HG03521 (cell line): ENCODE data around the gene SHH.

Experiments used
- ATAC-seq: cut with Tn5 transposase; IDR thresholded peaks from one replicate; pipeline ENCODE4 v1.9.1; 2021; ENCODE audit warnings: mild to moderate bottlenecking, moderate library complexity; ENCODE audit not compliant: unreplicated experiment

The SHH gene

DNA sequence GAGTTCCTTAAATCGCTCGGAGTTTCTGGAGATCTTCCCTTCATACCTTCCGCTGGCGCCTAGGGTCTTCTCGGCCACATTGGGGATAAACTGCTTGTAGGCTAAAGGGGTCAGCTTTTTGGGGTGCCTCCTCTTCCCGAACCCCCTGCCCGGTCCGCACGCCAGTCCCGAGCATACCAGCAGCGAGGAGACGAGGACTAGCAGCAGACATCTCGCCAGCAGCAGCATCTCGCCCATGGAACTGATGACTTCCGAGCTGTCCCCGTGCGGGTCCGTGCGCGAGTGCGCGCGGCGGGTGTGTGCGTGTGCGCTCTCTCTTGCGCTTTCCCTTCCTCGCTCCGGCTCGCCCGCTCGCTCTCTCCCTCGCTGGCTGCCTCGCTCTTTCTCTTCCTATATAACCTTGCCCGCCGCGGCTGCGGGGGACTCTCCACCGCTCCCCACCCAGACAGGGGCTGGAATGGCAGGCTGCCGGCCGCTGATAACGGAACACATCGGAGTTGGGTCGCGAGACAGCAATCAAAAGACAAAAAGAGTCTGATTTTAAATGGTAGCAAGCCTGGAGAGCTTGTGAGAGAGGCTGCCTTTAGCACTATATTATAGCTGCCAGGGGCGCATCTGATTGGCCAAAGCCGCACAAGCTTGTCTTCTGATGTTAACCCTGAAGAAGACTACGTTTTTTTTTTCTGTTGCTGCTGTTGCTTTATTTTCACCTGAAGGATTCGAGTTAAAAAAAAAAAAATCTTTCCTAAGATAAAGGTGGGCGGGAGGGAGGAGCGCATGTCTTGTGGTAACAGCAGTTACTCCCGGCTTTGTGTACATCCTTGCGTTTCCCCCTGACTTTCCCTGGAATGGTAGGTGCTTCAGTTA lies at the start of gene SHH:
Gene SHH, minus strand, starts transcription at position 569 of the 867 bp plus-strand sequence. Its CDS starts 341 bp downstream, at position 228.
- ATAC-seq, result no peak

- ATAC-seq, result no peak
Observed at GRCh38 chr7:155861480-155861868, 49.2 kb upstream of the SHH start.

GRCh38 chr7:155860840-155861479 lies 48.7 kb upstream of the SHH start:
- no peak for ATAC-seq

GRCh38 chr7:155860461-155860839 lies 48.2 kb upstream of the SHH start:
- no peak for ATAC-seq

GRCh38 chr7:155858521-155859061 lies 46.3 kb upstream of the SHH start:
- no peak for ATAC-seq

- no peak for ATAC-seq
Observed at GRCh38 chr7:155857141-155857540, 44.9 kb upstream of the SHH start.

DNA sequence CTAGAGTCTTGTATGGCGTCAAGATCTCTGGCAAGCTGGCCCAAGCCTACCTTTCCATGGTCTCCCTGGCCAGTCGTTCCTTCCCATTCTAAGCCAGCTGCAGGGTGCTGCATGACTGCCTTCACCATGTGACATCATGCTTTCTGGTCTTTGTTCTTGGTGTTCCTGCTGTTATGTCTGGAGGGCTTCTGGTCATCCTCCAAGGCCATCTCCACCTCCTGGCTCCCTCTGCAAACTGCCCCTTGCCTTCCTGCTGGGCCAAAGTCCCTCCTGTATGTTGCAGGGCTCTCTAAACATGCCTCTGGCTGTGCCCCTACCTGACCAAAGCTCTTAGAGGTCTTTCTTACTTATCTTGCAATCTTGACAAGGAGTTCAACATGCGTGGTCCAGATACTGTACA lies 44.4 kb upstream of the SHH start:
- ATAC-seq, result no peak

DNA sequence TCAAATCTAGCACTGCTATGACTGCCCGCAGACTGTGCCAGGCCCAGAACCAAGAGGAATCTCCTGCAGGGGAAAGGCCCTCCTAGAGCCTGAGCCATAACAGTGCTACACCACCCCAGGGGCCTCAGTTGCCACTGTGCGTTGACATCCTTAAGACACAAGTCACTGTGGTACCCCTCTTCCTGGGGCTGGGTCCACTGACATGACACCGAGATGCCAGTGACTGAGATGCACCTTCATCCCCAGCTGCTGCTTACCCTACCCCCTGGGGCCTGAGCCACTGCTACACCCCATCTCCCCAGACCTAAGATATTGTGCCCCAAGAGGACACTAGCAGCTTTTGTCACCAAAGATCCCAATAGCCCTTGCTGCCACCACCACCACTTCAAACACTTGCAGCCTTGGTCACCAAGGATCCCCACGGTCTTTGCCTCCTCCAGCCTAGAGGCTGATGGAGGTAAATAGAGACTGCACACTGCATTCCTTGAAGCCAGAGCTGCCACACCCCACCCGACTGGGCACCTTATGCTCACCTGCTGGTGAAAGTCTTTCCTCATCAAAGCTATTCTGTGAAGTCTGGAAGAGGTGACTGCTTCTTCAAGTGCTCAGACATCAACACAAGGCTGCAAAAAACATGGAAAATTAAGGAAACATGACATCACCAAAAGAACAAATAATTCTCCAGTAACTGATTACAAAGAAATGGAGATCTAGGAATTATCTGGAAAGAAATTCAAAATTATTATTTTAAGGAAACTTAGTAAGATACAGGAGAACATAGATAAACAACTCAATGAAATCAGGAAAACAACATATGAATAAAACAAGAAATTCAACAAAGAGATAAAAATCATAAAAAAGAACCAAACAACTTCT lies 40.4 kb upstream of the SHH start:
- no peak for ATAC-seq

GRCh38 chr7:155851892-155852291 lies 39.6 kb upstream of the SHH start:
- no peak for ATAC-seq

GRCh38 chr7:155850766-155851678 lies 38.8 kb upstream of the SHH start:
- no peak for ATAC-seq

GRCh38 chr7:155850001-155850436 lies 37.8 kb upstream of the SHH start:
- no peak for ATAC-seq

GRCh38 chr7:155848691-155849669 lies 36.7 kb upstream of the SHH start:
- no peak for ATAC-seq

DNA sequence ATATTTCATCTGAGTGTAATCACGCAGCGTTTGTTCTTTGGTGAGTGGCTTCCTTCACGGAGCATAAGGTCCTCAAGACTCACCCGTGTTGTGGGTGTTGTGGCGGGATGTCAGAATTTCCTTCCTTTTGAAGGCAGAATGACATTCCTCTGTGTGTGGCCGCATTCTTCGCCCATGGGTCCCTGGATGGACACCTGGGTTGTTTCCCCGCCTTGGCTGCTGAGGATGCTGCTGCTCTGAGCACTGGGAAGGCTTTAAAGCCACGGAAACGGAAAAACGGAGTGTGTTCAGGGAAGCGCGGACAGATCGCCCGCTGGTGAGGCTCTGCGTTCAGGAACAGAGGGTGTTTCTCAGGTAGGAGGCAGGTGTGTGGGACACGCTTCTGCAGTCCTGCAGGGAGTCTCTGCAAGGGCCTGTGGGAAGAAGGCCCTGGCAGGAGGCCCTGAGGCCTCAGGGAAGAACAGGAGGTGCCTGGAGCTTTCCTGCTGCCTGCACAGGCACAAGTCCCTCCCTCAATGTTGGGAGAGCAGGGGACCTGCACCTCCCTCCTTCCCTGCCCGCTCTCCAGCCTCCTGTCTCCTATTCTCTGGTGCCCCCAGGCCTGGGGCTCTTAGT lies 35.7 kb upstream of the SHH start:
- ATAC-seq, result no peak

DNA sequence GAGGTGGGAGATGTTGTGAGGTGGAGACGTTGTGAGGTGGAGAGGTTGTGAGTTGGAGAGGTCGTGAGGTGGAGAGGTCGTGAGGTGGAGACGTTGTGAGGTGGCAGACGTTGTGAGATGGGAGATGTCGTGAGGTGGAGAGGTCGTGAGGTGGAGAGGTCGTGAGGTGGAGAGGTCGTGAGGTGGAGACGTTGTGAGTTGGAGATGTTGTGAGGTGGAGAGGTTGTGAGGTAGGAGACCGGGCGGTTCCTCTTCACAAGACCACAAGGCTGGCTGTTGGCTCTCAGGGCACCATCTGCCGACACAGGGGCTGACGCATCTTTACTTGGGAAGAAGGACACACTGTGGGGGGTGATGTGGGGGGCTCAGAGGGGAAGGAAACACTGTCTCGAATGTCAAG lies 34.7 kb upstream of the SHH start:
- no peak for ATAC-seq

GRCh38 chr7:155846156-155846555 lies 33.9 kb upstream of the SHH start:
- ATAC-seq, result no peak

DNA sequence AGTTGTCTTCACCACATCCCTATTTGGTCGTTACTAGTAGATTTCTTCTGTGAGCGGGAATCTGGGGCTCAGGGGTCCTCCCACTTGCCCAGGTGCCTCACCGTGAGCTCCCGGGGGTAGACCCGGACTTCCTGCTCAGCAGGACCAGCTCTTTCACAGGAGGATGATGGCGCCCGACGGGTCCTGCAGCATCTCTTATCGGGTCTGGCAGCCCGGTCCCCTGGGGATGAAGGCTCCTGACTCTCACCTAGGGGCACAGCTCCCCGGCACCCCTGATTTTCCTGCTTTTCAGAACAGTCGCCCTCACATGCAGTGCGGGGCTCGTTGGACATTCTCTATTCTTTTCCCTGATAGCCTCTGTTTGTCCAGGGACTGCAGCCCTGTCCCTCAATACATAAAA lies 33.0 kb upstream of the SHH start:
- no peak for ATAC-seq

- ATAC-seq, result no peak
Observed at GRCh38 chr7:155844526-155844925, 32.3 kb upstream of the SHH start.

- no peak for ATAC-seq
Observed at GRCh38 chr7:155844019-155844453, 31.8 kb upstream of the SHH start.
